Mesendoderm (in vitro differentiated cells): ENCODE measurements around the gene IQSEC1.

Experiments used
- DNase-seq: peaks from one replicate; pipeline ENCODE4 v3.0.0; 2013
- H2AK5ac ChIP-seq: 2 replicates; pipeline ENCODE4 v1.6.1; 2013; ENCODE audit warnings: low read length, inconsistent platforms
- H2BK120ac ChIP-seq: 2 replicates; pipeline ENCODE4 v1.6.1; 2013; ENCODE audit warnings: low read depth, mild to moderate bottlenecking, low read length, moderate library complexity, mixed read lengths
- H2BK15ac ChIP-seq: replicated peaks from 2 replicates; pipeline ENCODE4 v1.6.1; 2013; ENCODE audit warnings: low read depth, mild to moderate bottlenecking, moderate library complexity
- H2BK5ac ChIP-seq: 2 replicates; pipeline ENCODE4 v1.6.1; 2013; ENCODE audit warnings: low read length, inconsistent platforms
- H3K18ac ChIP-seq: 2 replicates; pipeline ENCODE4 v1.6.1; 2013; ENCODE audit warnings: mild to moderate bottlenecking, low read length, mixed read lengths
- H3K23ac ChIP-seq: one replicate; pipeline ENCODE4 v1.6.1; 2013; ENCODE audit warnings: low read length
- H3K27ac ChIP-seq: 2 replicates; pipeline ENCODE4 v1.5.1; 2013; ENCODE audit warnings: low read depth, mild to moderate bottlenecking, inconsistent platforms, low read length, moderate library complexity
- H3K27me3 ChIP-seq: 2 replicates; pipeline ENCODE4 v1.6.1; 2013; ENCODE audit warnings: low read length, control low read depth, mild to moderate bottlenecking, inconsistent platforms; ENCODE audit not compliant: insufficient read depth, poor library complexity
- H3K36me3 ChIP-seq: 2 replicates; pipeline ENCODE4 v1.6.1; 2013; ENCODE audit warnings: low read length, inconsistent platforms; ENCODE audit not compliant: control insufficient read depth, insufficient read depth
- H3K4ac ChIP-seq: one replicate; pipeline ENCODE4 v1.6.1; 2013; ENCODE audit warnings: low read depth, mild to moderate bottlenecking, low read length, moderate library complexity
- H3K4me1 ChIP-seq: 2 replicates; pipeline ENCODE4 v1.6.1; 2013; ENCODE audit warnings: low read depth, low read length, inconsistent platforms; ENCODE audit not compliant: control insufficient read depth
- H3K4me2 ChIP-seq: 2 replicates; pipeline ENCODE4 v1.6.1; 2013; ENCODE audit warnings: low read length
- H3K4me3 ChIP-seq: 2 replicates; pipeline ENCODE4 v1.5.1; 2013; ENCODE audit warnings: mild to moderate bottlenecking, low read length
- H3K56ac ChIP-seq: one replicate; pipeline ENCODE4 v1.6.1; 2013; ENCODE audit warnings: low read length
- H3K79me1 ChIP-seq: 2 replicates; pipeline ENCODE4 v1.6.1; 2013; ENCODE audit warnings: low read length, inconsistent platforms
- H3K79me2 ChIP-seq: 2 replicates; pipeline ENCODE4 v1.6.1; 2013; ENCODE audit warnings: mild to moderate bottlenecking, low read length; ENCODE audit not compliant: control insufficient read depth, insufficient read depth
- H3K9ac ChIP-seq: 2 replicates; pipeline ENCODE4 v1.6.1; 2013; ENCODE audit warnings: low read length, inconsistent platforms
- H4K5ac ChIP-seq: one replicate; pipeline ENCODE4 v1.6.1; 2013; ENCODE audit warnings: low read length
- H4K8ac ChIP-seq: one replicate; pipeline ENCODE4 v1.6.1; 2013; ENCODE audit warnings: low read depth, mild to moderate bottlenecking, control low read depth, low read length, moderate library complexity
- WGBS: extraction: QIAGEN DNeasy Blood & Tissue Kit; methylation state at CpG from one replicate; pipeline ENCODE4 v1.1.7; 2013; ENCODE audit warnings: low lambda C conversion rate, missing lambda C conversion rate; ENCODE audit not compliant: insufficient coverage; ENCODE audit errors: extremely low coverage; 5-methylcytosine and 5-hydroxymethylcytosine counted together

The IQSEC1 gene

DNA sequence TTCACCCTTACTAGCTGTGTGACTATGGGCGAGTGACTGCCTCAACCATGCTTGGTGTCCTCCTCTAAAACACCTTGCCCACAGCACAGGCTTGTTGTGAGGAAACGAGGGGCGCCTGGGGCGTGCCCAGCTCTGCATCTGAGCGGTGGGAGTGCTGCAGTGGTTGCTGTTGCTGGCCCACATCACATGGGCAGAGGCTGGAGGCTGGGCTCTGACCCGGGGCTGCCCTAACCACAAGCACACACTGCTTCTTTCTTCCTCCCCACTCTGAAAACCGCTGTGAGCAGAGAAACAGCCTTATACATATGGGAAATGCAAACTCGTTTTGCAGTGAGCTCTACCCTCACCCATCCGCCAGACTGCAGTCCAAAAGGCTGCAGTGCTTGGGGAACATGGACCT is 157.1 kb downstream of the IQSEC1 start:
- Histone ChIP-seq H3K4me2 (no peak overlapping the region), H3K4ac (no peak overlapping the region), H3K4me1 (no peaks in the 10 kb centered on the region), H3K79me1 (no peaks in the 10 kb centered on the region), H3K79me2 (no peaks in the 10 kb centered on the region), H2AK5ac (no peak overlapping the region), H3K4me3 (no peak overlapping the region), H3K36me3 (no peaks in the 10 kb centered on the region), H2BK15ac (no peak overlapping the region), H4K5ac (no peak overlapping the region), H3K27me3 (no peaks in the 10 kb centered on the region), H2BK120ac (no peak overlapping the region), H3K9ac (no peak overlapping the region), H3K18ac (no peak overlapping the region), H2BK5ac (no peak overlapping the region), H3K56ac (no peak overlapping the region), H3K27ac (no peak overlapping the region), H3K23ac (no peak overlapping the region), H4K8ac (no peak overlapping the region)
- DNase-seq: no peak
- no CpG with 5 or more reads among the region's 9 CpGs for WGBS

DNA sequence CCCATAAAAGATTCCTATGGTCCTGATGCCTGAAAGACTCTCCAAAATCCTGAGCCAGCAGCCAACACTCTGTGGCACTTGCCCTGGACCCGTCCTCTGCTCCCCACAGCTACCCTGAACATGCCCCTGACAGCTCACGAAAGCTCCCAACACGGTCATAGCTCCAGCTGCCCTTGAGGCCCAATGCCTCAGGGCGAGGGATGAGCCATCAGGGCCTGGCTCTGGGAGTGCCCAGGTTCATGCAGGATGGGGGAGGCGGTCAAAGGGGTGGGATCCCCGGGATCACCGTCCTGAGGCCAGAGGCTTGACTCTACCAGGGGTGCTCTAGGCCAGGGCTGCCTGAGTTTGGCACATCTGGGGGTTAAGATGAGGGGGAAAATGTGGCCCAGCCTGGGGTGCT is 159.1 kb downstream of the IQSEC1 start:
- no peaks in the 10 kb centered on the region for H3K4me1 ChIP-seq
- no peak overlapping the region for H3K4me2 ChIP-seq
- H3K79me2 ChIP-seq: no peaks in the 10 kb centered on the region
- no peak for DNase-seq
- H3K4ac ChIP-seq: no peak overlapping the region
- no peak overlapping the region for H3K27ac ChIP-seq
- H4K8ac ChIP-seq: no peak overlapping the region
- no peak overlapping the region for H3K56ac ChIP-seq
- no peaks in the 10 kb centered on the region for H3K79me1 ChIP-seq
- no peak overlapping the region for H2BK15ac ChIP-seq
- H3K18ac ChIP-seq: no peak overlapping the region
- H3K23ac ChIP-seq: no peak overlapping the region
- no peaks in the 10 kb centered on the region for H3K36me3 ChIP-seq
- no peak overlapping the region for H3K9ac ChIP-seq
- no peak overlapping the region for H3K4me3 ChIP-seq
- H2BK5ac ChIP-seq: no peak overlapping the region
- H2BK120ac ChIP-seq: no peak overlapping the region
- no peaks in the 10 kb centered on the region for H3K27me3 ChIP-seq
- no peak overlapping the region for H2AK5ac ChIP-seq
- H4K5ac ChIP-seq: no peak overlapping the region
- no CpG with 5 or more reads among the region's 7 CpGs for WGBS

DNA sequence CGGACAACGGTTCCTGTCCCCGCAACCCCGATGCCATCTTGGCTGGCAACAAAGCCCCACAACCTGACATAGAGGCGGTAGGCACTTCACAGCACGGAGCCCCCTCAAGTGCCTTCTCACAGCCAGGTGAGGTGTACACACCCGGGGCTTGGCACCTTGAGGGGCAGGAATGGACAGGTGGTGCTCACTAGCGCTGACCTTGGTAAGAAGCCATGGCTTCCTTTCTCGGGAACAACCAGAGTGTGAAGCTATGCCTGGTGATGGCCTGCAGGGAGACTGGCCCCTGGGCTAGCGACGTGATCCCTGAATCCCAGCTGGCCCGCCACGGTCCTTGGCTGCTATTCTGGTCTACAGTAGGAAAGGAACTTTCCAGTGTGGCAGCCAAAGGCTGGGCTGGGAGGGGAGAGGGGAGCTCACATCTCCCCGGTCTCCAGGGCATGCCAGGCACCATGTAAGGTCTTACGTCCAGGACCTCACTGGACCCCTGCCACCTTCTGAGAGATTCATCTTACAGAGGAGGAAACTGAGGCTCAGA is 161.3 kb downstream of the IQSEC1 start:
- no peaks in the 10 kb centered on the region for H3K79me1 ChIP-seq
- H3K4me2 ChIP-seq: no peak overlapping the region
- no peak overlapping the region for H3K23ac ChIP-seq
- H4K5ac ChIP-seq: no peak overlapping the region
- no peak overlapping the region for H3K9ac ChIP-seq
- WGBS: no CpG with 5 or more reads among the region's 15 CpGs
- no peak overlapping the region for H3K4me3 ChIP-seq
- H2BK5ac ChIP-seq: no peak overlapping the region
- no peak overlapping the region for H2AK5ac ChIP-seq
- H3K4ac ChIP-seq: no peak overlapping the region
- no peaks in the 10 kb centered on the region for H3K27me3 ChIP-seq
- no peak overlapping the region for H2BK15ac ChIP-seq
- H3K36me3 ChIP-seq: no peaks in the 10 kb centered on the region
- H3K4me1 ChIP-seq: no peaks in the 10 kb centered on the region
- H3K27ac ChIP-seq: no peak overlapping the region
- H2BK120ac ChIP-seq: no peak overlapping the region
- no peaks in the 10 kb centered on the region for H3K79me2 ChIP-seq
- no peak for DNase-seq
- no peak overlapping the region for H3K18ac ChIP-seq
- no peak overlapping the region for H3K56ac ChIP-seq
- no peak overlapping the region for H4K8ac ChIP-seq

DNA sequence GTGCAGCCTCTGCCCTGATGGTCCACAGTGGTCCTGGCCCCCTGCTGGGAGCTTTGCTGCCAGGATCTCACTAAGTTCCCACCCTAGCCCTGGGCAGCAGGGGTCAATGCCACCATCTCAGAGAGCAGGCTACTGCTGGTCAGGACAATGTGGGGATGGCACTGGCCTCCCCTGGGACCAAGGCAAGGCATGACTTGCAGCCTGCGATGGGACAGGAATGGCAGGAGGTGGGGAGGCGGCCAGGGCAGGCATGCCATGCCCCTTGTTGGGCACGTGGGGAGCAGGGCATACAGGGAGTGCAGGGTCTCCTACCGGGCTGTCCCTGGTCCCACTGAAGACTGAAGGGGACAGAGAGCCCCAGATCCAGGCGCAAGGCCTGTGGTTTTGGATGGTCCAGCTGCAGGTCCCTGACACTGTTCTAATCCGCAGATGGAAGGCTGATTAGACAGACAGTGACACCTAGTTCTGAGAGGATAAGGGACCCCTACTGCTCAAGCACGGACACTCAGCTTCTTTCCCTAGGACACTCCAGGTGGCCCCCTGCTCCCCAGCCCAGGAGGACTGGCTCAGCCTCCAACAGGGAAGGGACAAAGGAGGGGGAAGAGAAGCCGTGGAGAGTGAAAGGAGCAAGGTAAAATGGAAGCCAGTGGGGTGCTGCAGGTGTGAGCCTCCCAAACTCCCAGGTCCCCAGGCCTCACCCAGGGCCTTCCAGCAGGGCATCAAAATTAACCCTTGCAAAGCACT is 162.7 kb downstream of the IQSEC1 start:
- Histone ChIP-seq H2BK15ac (no peak overlapping the region), H3K36me3 (no peaks in the 10 kb centered on the region), H3K27ac (no peak overlapping the region), H2AK5ac (no peak overlapping the region), H3K56ac (no peak overlapping the region), H3K4me3 (no peak overlapping the region), H3K4ac (no peak overlapping the region), H4K5ac (no peak overlapping the region), H3K4me2 (no peak overlapping the region), H2BK5ac (no peak overlapping the region), H3K27me3 (no peaks in the 10 kb centered on the region), H3K79me2 (no peaks in the 10 kb centered on the region), H3K23ac (no peak overlapping the region), H4K8ac (no peak overlapping the region), H3K79me1 (no peaks in the 10 kb centered on the region), H3K4me1 (no peaks in the 10 kb centered on the region), H3K18ac (no peak overlapping the region), H2BK120ac (no peak overlapping the region), H3K9ac (no peak overlapping the region)
- no CpG with 5 or more reads among the region's 8 CpGs for WGBS
- no peak for DNase-seq

DNA sequence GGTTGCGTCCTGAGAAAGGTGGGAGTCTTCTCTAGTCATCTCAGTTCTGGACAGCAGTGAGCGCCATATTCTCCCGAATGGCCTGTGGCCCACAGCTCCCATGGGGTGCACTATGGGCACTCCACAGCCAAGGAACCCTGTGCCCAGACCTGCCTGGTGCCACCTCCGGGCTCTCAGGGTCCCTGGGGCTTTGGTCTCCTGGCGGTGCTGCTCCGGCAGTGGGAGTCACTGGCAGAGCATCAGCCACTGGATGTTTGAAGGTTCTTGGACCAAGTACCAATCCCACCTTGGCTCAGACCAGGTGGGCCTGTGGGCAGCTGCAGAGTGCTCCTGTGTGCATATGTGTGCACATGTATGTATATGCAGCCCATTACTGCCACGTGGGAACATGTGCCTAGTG is 163.5 kb downstream of the IQSEC1 start:
- H3K4me1 ChIP-seq: no peaks in the 10 kb centered on the region
- no peak overlapping the region for H3K23ac ChIP-seq
- H2AK5ac ChIP-seq: no peak overlapping the region
- no peak overlapping the region for H3K4me2 ChIP-seq
- H3K27me3 ChIP-seq: no peaks in the 10 kb centered on the region
- no peak overlapping the region for H3K4ac ChIP-seq
- no peaks in the 10 kb centered on the region for H3K79me1 ChIP-seq
- WGBS: no CpG with 5 or more reads among the region's 7 CpGs
- H4K5ac ChIP-seq: no peak overlapping the region
- no peak overlapping the region for H2BK15ac ChIP-seq
- H3K18ac ChIP-seq: no peak overlapping the region
- H3K4me3 ChIP-seq: no peak overlapping the region
- H2BK120ac ChIP-seq: no peak overlapping the region
- H3K9ac ChIP-seq: no peak overlapping the region
- H3K36me3 ChIP-seq: no peaks in the 10 kb centered on the region
- no peak overlapping the region for H2BK5ac ChIP-seq
- no peak overlapping the region for H4K8ac ChIP-seq
- H3K79me2 ChIP-seq: no peaks in the 10 kb centered on the region
- H3K56ac ChIP-seq: no peak overlapping the region
- no peak overlapping the region for H3K27ac ChIP-seq
- no peak for DNase-seq

DNA sequence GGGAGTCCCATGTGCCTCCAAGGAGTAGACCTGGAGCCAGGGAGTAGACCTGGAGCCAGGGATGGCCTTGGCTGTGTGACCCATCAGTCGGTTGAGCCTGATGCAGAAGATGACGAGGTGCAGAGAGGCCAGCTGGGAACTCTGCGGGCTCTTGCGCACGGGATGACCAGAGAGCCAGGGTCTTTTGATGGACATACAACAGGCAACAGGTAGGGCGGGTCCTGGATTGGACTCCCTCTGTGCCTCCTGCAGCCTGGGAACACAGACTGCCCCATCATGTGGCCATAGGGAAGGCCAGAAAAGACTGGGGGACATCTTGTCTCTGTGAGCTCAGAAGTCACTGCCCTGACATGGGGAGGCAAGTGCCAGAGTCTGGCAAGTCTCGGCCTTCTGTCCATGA is 164.4 kb downstream of the IQSEC1 start:
- no peak for DNase-seq
- H4K8ac ChIP-seq: no peak overlapping the region
- H2BK15ac ChIP-seq: no peak overlapping the region
- H3K36me3 ChIP-seq: no peaks in the 10 kb centered on the region
- H3K4ac ChIP-seq: no peak overlapping the region
- no peak overlapping the region for H3K18ac ChIP-seq
- H3K9ac ChIP-seq: no peak overlapping the region
- no peaks in the 10 kb centered on the region for H3K79me2 ChIP-seq
- no peak overlapping the region for H3K23ac ChIP-seq
- no peak overlapping the region for H2AK5ac ChIP-seq
- no peak overlapping the region for H3K4me3 ChIP-seq
- no peaks in the 10 kb centered on the region for H3K4me1 ChIP-seq
- no peak overlapping the region for H3K4me2 ChIP-seq
- no peak overlapping the region for H3K56ac ChIP-seq
- WGBS: no CpG with 5 or more reads among the region's 7 CpGs
- no peaks in the 10 kb centered on the region for H3K79me1 ChIP-seq
- no peak overlapping the region for H4K5ac ChIP-seq
- no peaks in the 10 kb centered on the region for H3K27me3 ChIP-seq
- no peak overlapping the region for H2BK5ac ChIP-seq
- H3K27ac ChIP-seq: no peak overlapping the region
- no peak overlapping the region for H2BK120ac ChIP-seq
